Ishikawa (cell line): ENCODE measurements around the gene STMN1.

Source experiments
- CEBPB ChIP-seq: IDR thresholded peaks from 2 replicates; pipeline ENCODE4 v1.6.1; 2012
- CREB1 ChIP-seq: IDR thresholded peaks from 2 replicates; pipeline ENCODE4 v1.6.1; 2012; ENCODE audit warnings: low read depth
- EGR1 ChIP-seq: IDR thresholded peaks from 2 replicates; pipeline ENCODE4 v1.6.1; 2012
- EP300 ChIP-seq: IDR thresholded peaks from 2 replicates; pipeline ENCODE4 v1.6.1; 2012; ENCODE audit warnings: borderline replicate concordance
- FOXM1 ChIP-seq: IDR thresholded peaks from 2 replicates; pipeline ENCODE4 v1.6.1; 2012; ENCODE audit warnings: low read depth, borderline replicate concordance
- NFIC ChIP-seq: IDR thresholded peaks from 2 replicates; pipeline ENCODE4 v1.6.1; 2012
- RAD21 ChIP-seq: IDR thresholded peaks from 2 replicates; pipeline ENCODE4 v1.6.1; 2012; ENCODE audit warnings: low read depth
- TAF1 ChIP-seq: IDR thresholded peaks from 2 replicates; pipeline ENCODE4 v1.6.1; 2012; ENCODE audit warnings: low read depth, mild to moderate bottlenecking
- TCF12 ChIP-seq: IDR thresholded peaks from 2 replicates; pipeline ENCODE4 v1.6.1; 2012; ENCODE audit warnings: low read depth
- TEAD4 ChIP-seq: IDR thresholded peaks from 2 replicates; pipeline ENCODE4 v1.6.1; 2012
- YY1 ChIP-seq: IDR thresholded peaks from 2 replicates; pipeline ENCODE4 v1.6.1; 2012; ENCODE audit warnings: low read depth
- ZBTB7A ChIP-seq: IDR thresholded peaks from 2 replicates; pipeline ENCODE4 v1.6.1; 2012; ENCODE audit warnings: low read depth
- TF ChIP-seq, protein P1 (sequence below): IDR thresholded peaks from 2 replicates; pipeline ENCODE4 v1.6.1; 2012
- TF ChIP-seq, protein P2 (sequence below): IDR thresholded peaks from 2 replicates; pipeline ENCODE4 v1.6.1; 2012; ENCODE audit warnings: low read depth, mild to moderate bottlenecking
- TF ChIP-seq, protein P3 (sequence below): IDR thresholded peaks from 2 replicates; pipeline ENCODE4 v1.6.1; 2012

Gene STMN1

DNA sequence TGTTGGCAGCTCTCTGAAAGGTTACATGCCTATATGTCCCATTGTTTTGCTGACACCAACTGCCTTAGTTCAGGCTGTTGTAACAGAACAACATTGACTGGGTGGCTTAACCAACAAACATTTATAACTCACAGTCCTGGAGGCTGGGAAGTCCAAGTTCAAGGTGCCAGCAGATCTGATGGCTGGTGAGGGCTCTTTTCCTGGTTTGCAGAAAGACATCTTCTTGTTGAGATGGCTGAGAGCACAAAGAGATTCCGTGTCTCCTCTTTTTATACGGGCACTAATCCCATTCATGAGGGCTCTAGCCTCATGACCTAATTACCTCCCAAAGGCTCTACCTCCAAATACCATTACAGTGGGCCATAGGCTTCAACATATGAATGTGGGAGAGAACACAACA is 10.2 kb upstream of the STMN1 start:
- TF ChIP-seq ZBTB7A = no peak
- no peak for TF ChIP-seq CEBPB
- TF ChIP-seq, protein P1, sequence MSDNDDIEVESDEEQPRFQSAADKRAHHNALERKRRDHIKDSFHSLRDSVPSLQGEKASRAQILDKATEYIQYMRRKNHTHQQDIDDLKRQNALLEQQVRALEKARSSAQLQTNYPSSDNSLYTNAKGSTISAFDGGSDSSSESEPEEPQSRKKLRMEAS = no peak
- TF ChIP-seq EGR1 = no peak
- TF ChIP-seq, protein P2, sequence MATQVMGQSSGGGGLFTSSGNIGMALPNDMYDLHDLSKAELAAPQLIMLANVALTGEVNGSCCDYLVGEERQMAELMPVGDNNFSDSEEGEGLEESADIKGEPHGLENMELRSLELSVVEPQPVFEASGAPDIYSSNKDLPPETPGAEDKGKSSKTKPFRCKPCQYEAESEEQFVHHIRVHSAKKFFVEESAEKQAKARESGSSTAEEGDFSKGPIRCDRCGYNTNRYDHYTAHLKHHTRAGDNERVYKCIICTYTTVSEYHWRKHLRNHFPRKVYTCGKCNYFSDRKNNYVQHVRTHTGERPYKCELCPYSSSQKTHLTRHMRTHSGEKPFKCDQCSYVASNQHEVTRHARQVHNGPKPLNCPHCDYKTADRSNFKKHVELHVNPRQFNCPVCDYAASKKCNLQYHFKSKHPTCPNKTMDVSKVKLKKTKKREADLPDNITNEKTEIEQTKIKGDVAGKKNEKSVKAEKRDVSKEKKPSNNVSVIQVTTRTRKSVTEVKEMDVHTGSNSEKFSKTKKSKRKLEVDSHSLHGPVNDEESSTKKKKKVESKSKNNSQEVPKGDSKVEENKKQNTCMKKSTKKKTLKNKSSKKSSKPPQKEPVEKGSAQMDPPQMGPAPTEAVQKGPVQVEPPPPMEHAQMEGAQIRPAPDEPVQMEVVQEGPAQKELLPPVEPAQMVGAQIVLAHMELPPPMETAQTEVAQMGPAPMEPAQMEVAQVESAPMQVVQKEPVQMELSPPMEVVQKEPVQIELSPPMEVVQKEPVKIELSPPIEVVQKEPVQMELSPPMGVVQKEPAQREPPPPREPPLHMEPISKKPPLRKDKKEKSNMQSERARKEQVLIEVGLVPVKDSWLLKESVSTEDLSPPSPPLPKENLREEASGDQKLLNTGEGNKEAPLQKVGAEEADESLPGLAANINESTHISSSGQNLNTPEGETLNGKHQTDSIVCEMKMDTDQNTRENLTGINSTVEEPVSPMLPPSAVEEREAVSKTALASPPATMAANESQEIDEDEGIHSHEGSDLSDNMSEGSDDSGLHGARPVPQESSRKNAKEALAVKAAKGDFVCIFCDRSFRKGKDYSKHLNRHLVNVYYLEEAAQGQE = no peak
- no peak for TF ChIP-seq RAD21
- no peak for TF ChIP-seq CREB1
- TF ChIP-seq, protein P3, sequence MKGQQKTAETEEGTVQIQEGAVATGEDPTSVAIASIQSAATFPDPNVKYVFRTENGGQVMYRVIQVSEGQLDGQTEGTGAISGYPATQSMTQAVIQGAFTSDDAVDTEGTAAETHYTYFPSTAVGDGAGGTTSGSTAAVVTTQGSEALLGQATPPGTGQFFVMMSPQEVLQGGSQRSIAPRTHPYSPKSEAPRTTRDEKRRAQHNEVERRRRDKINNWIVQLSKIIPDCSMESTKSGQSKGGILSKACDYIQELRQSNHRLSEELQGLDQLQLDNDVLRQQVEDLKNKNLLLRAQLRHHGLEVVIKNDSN = no peak
- no peak for TF ChIP-seq FOXM1
- no peak for TF ChIP-seq YY1
- TF ChIP-seq TAF1 = no peak
- TF ChIP-seq NFIC = no peak
- no peak for TF ChIP-seq TCF12
- TF ChIP-seq TEAD4 = no peak
- no peak for TF ChIP-seq EP300

DNA sequence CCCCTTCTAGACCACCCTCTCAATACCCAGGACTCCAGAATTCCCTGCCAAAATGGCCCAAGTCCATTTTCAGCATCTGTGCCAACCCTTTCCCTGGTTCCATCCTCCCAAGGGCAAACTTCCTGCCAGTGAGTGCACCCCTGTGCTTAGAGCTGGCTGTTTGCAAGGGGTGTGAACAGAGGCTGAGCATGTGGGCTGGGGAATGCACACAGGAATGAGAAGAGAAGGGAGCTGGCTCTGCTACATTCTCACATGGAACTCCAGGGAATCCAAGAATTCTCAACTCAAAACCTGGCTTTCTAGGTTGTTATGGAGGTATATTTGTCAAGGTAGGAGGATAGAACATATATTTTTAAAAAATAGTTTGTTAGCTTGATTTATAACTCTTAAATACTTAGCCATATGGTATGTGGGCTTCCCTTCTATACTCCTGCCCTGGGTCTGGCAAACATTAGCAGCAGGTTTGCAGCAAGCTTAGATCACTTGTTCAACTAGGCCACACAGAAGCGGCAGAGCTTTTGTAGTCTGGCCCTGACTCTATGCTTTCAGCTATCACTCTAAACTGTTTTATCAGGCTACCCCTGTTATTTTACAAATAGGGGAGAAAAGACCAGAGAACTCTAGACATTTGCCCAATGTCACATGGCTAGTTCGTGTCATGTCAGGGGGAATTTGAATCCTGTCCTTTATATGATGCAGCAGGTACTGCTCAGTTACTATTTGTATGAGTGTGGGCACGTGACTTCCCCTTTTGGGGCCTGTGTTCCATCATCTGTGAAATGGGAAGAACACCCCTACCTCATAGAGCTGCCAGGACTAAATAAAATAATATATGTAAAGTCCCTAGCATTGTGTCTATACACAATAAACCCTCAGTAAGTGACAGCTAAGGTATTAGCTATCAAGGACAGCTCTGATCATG is 8.1 kb upstream of the STMN1 start:
- TF ChIP-seq, protein P1 = 0 out of 2 replicates have a peak, but pooled peaks have one; percentile 24
- no peak for TF ChIP-seq FOXM1
- TF ChIP-seq RAD21 = no peak
- TF ChIP-seq CREB1 = no peak
- TF ChIP-seq ZBTB7A = no peak
- no peak for TF ChIP-seq CEBPB
- no peak for TF ChIP-seq EP300
- no peak for TF ChIP-seq TEAD4

DNA sequence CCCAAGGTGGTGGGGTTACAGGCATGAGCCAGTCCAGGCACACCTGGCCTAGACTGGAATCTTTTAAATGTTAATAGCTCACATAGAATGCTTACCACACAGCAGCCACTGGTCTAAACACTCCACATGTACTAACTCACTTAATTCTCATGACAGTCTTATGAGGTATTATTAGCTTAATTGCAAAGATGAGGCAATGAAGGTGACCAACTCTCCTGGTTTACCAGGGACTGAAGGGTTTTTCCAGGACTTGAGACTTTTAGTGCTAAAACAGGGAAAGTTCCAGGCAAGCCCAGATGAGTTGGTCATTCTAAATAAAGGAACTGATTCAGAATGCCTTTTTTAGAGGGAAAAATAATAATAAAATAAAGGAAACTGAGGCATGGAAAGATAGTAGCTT is 7.0 kb upstream of the STMN1 start:
- TF ChIP-seq, protein P2 = no peak
- TF ChIP-seq CEBPB = no peak
- no peak for TF ChIP-seq RAD21
- TF ChIP-seq EGR1 = no peak

DNA sequence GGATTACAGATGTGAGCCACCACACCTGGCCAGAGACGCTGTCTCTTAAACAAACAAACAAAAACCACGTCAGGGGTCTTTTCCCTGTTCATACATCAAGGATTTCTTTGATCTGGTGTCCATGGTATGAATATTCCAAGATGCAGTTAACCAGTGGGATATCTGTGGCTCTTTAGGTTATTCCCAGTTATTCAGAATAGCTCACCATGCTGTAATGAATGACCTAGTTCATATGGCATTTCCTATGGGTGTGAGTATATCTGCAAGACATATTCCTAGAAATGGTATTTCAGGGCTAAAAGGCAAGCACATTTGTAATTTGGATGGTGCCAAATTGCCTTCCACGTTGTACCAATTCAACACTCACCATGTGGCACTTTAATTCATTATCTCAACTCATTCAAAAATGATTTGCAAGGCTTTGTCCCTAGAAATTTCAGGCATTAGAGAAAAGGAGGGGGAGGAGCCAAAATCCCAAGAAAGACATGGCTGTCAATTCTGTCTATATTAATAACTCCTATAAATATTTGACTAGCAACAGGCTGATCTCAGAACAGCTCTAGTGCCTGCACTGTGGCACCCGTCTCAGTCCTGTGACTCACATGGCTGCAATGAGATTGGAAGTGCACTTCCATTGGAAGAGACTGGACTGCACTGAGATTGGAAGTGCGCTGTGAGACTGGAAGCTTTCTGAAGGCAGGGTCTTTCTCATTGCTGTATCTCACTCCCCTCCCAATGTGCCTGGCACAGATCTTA is 6.0 kb upstream of the STMN1 start:
- TF ChIP-seq TEAD4 (no peak), ZBTB7A (no peak), EGR1 (no peak), NFIC (no peak), CREB1 (no peak), FOXM1 (no peak), YY1 (no peak), CEBPB (no peak), TCF12 (no peak)
- TF ChIP-seq, protein P1 = no peak
- TF ChIP-seq, protein P3 = no peak

DNA sequence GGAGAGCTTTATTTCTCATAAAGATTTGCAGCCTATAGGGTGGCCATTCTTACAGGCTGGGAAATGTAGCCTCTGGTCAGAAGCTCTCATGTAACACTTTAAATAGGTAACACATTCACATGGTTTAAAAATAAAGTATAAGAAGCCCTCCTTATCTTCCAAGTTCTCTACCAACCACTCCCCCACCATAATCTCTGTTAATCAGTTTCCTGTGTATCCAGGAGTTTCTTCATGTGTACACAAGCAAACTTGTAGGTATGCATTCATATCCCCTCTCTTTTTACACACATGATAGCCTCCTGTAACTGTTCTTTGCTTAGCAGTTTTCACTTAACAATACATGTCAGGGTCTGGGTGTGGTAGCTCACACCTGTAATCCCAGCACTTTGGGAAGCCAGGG is 4.9 kb upstream of the STMN1 start:
- no peak for TF ChIP-seq CREB1
- no peak for TF ChIP-seq ZBTB7A
- no peak for TF ChIP-seq CEBPB
- no peak for TF ChIP-seq YY1
- no peak for TF ChIP-seq TCF12
- TF ChIP-seq, protein P3 = no peak
- TF ChIP-seq RAD21 = no peak
- no peak for TF ChIP-seq NFIC
- TF ChIP-seq TEAD4 = no peak
- TF ChIP-seq EGR1 = no peak
- TF ChIP-seq EP300 = no peak
- TF ChIP-seq, protein P2 = no peak
- no peak for TF ChIP-seq TAF1
- TF ChIP-seq FOXM1 = no peak
- TF ChIP-seq, protein P1 = no peak
